Caco-2 (cell line): ENCODE data around the gene CFAP299. TPM values are rescaled to one million over a fixed set of nuclear protein-coding genes. Genes with fewer than 3 reads are reported as not detected.

Experiments
- BruUV-seq: library from RNA; stranded (reverse); fragments of 400-500 nt; replicated peaks from 2 replicates; lab custom pipeline; 2021; lab: Mats Ljungman, UMichigan
- CTCF ChIA-PET: fragments of 300-600 bp; sonication (Branson Sonifier 250); formaldehyde crosslinking; loops from one replicate; lab custom pipeline; 2022; ENCODE audit warnings: antibody characterized with exemption; lab: Charles Lee
- POLR2A ChIA-PET: fragments of 300-600 bp; sonication (Branson Sonifier 250); formaldehyde crosslinking; loops from one replicate; lab custom pipeline; 2022; ENCODE audit warnings: antibody characterized with exemption; lab: Charles Lee
- DNase-seq, 2 experiments: peaks; one replicate each; pipeline versions ENCODE4 v3.0.0 to v3.0.0-alpha.2; 2020 to 2022
- H3K27me3 ChIP-seq: replicated peaks from 2 replicates; pipeline ENCODE4 v1.6.0; 2011; ENCODE audit warnings: low read length; ENCODE audit not compliant: control insufficient read depth, insufficient read depth
- H3K36me3 ChIP-seq: 2 replicates; pipeline ENCODE4 v1.5.1; 2011; ENCODE audit warnings: low read length; ENCODE audit not compliant: control insufficient read depth, insufficient read depth
- H3K4me1 ChIP-seq: fragments of 250-450 bp; sonication (Bioruptor Pico); 2 replicates; pipeline ENCODE4 v1.5.1; 2020; ENCODE audit warnings: mild to moderate bottlenecking
- H3K4me3 ChIP-seq: 2 replicates; pipeline ENCODE4 v1.5.1; 2011; ENCODE audit warnings: low read depth, mild to moderate bottlenecking, control low read depth, low read length
- H3K9me3 ChIP-seq: fragments of 250-450 bp; sonication (Bioruptor Pico); 2 replicates; pipeline ENCODE4 v1.5.1; 2020; ENCODE audit warnings: mild to moderate bottlenecking, moderate library complexity
- H3K27ac Mint-ChIP-seq: one replicate; pipeline ENCODE4 v1.8.0; 2022; ENCODE audit warnings: mixed read lengths; ENCODE audit not compliant: unreplicated experiment
- H3K27me3 Mint-ChIP-seq: one replicate; pipeline ENCODE4 v1.8.0; 2022; ENCODE audit warnings: mixed read lengths; ENCODE audit not compliant: insufficient read depth, unreplicated experiment
- H3K36me3 Mint-ChIP-seq: one replicate; pipeline ENCODE4 v1.8.0; 2022; ENCODE audit warnings: mild to moderate bottlenecking, mixed read lengths; ENCODE audit not compliant: insufficient read depth, unreplicated experiment
- H3K4me1 Mint-ChIP-seq: one replicate; pipeline ENCODE4 v1.8.0; 2022; ENCODE audit warnings: low read depth, mixed read lengths; ENCODE audit not compliant: unreplicated experiment
- H3K4me3 Mint-ChIP-seq: one replicate; pipeline ENCODE4 v1.8.0; 2022; ENCODE audit warnings: mild to moderate bottlenecking, moderate library complexity, mixed read lengths; ENCODE audit not compliant: unreplicated experiment
- H3K9me3 Mint-ChIP-seq: one replicate; pipeline ENCODE4 v1.8.0; 2022; ENCODE audit warnings: mixed read lengths; ENCODE audit not compliant: unreplicated experiment
- CTCF ChIP-seq, 2 experiments: fragments of 200-600 bp in 1 of 2; IDR thresholded peaks; 1 replicate in 1 of 2; 2 replicates in 1 of 2; pipeline versions ENCODE4 v1.5.1 to v1.8.0; 2011 to 2022; ENCODE audit warnings: antibody characterized with exemption in 1 of 2, control low read depth in 1 of 2, inconsistent platforms in 1 of 2, low read depth in 1 of 2, low read length in 1 of 2, mild to moderate bottlenecking in 1 of 2, moderate library complexity in 1 of 2; ENCODE audit not compliant: insufficient read depth in 1 of 2, severe bottlenecking in 1 of 2, unreplicated experiment in 1 of 2
- intact Hi-C: fragments of 100-400 bp; cut with micrococcal nuclease; formaldehyde crosslinking; loops from one replicate; pipeline ENCODE4 v1.10.0; 2022; ENCODE audit not compliant: unreplicated experiment
- total RNA-seq: library from RNA; stranded (reverse); gene quantifications from 2 replicates; pipeline ENCODE4 v1.2.3, GENCODE V29; 2022

CFAP299 gene
- total RNA-seq, 1 experiment from 2014 or later, result not detected

GRCh38 chr4:80424225-80424581 is 88.7 kb downstream of the CFAP299 start:
- no peaks in the 10 kb centered on the region for H3K36me3 ChIP-seq
- ChIA-PET CTCF (no interaction called here), POLR2A (no interaction called here)
- H3K4me3 Mint-ChIP-seq, result no peak overlapping the region
- no peaks in the 10 kb centered on the region for H3K27me3 ChIP-seq
- H3K27ac Mint-ChIP-seq, result no peak overlapping the region
- no peaks in the 10 kb centered on the region for H3K9me3 Mint-ChIP-seq
- peaks cover 3% of the 10 kb centered on the region for H3K27me3 Mint-ChIP-seq
- TF ChIP-seq CTCF (IDR thresholded peaks at IDR 0.05; ENCODE audit: insufficient read depth in 1 of 2, low read depth in 1 of 2, low read length in 1 of 2, severe bottlenecking in 1 of 2, unreplicated experiment in 1 of 2), result no peak
- DNase-seq, result no peak
- no peaks in the 10 kb centered on the region for H3K9me3 ChIP-seq
- intact Hi-C loops, result no loop called here
- no peak overlapping the region for H3K4me3 ChIP-seq
- no peaks in the 10 kb centered on the region for H3K36me3 Mint-ChIP-seq
- H3K4me1 ChIP-seq, result no peaks in the 10 kb centered on the region
- H3K4me1 Mint-ChIP-seq, result peaks cover 8% of the 10 kb centered on the region
- no TSS peak for BruUV-seq

GRCh38 chr4:80425124-80426100 is 89.9 kb downstream of the CFAP299 start:
- POLR2A ChIA-PET, result no interaction called here
- intact Hi-C loops, result no loop called here
- Mint-ChIP-seq H3K4me1 (peaks cover 6% of the 10 kb centered on the region), H3K27ac (no peak overlapping the region), H3K4me3 (no peak overlapping the region), H3K36me3 (no peaks in the 10 kb centered on the region), H3K27me3 (peaks cover 4% of the 10 kb centered on the region), H3K9me3 (no peaks in the 10 kb centered on the region)
- no peaks in the 10 kb centered on the region for H3K9me3 ChIP-seq
- no TSS peak for BruUV-seq
- TF ChIP-seq CTCF (IDR thresholded peaks at IDR 0.05; ENCODE audit: insufficient read depth in 1 of 2, low read depth in 1 of 2, low read length in 1 of 2, severe bottlenecking in 1 of 2, unreplicated experiment in 1 of 2), result no peak
- no peaks in the 10 kb centered on the region for H3K4me1 ChIP-seq
- DNase-seq, result no peak
- no peaks in the 10 kb centered on the region for H3K36me3 ChIP-seq
- H3K4me3 ChIP-seq, result no peak overlapping the region
- CTCF ChIA-PET, result no interaction called here
- H3K27me3 ChIP-seq, result no peaks in the 10 kb centered on the region

- no peaks in the 10 kb centered on the region for H3K36me3 ChIP-seq
- Mint-ChIP-seq H3K9me3 (no peaks in the 10 kb centered on the region), H3K27me3 (peaks cover 5% of the 10 kb centered on the region), H3K4me3 (no peak overlapping the region), H3K4me1 (no peaks in the 10 kb centered on the region), H3K36me3 (no peaks in the 10 kb centered on the region), H3K27ac (no peak overlapping the region)
- ChIA-PET CTCF (no interaction called here), POLR2A (no interaction called here)
- BruUV-seq, result no TSS peak
- no peaks in the 10 kb centered on the region for H3K27me3 ChIP-seq
- no peaks in the 10 kb centered on the region for H3K4me1 ChIP-seq
- intact Hi-C loops, result no loop called here
- no peak overlapping the region for H3K4me3 ChIP-seq
- TF ChIP-seq CTCF (IDR thresholded peaks at IDR 0.05; ENCODE audit: insufficient read depth in 1 of 2, low read depth in 1 of 2, low read length in 1 of 2, severe bottlenecking in 1 of 2, unreplicated experiment in 1 of 2), result no peak
- DNase-seq, result no peak
- no peaks in the 10 kb centered on the region for H3K9me3 ChIP-seq
These were observed 95.9 kb downstream of the CFAP299 start for GRCh38 chr4:80431203-80431965.
